Ascending aorta (tissue), 2 donors: ENCODE results near the gene GRIP2. TPM values are rescaled to one million over a fixed set of nuclear protein-coding genes. Genes with fewer than 3 reads are reported as not detected.

Experiments
- DNase-seq, 2 donors: peaks; one replicate each; pipeline ENCODE4 v3.0.0-alpha.2; 2019; ENCODE audit warnings: low spot score in 2 of 2
- H3K27ac ChIP-seq, 2 donors: fragments of 200-600 bp; sonication (generic); one replicate each; pipeline ENCODE4 v1.5.1; 2016 to 2017; ENCODE audit warnings: mild to moderate bottlenecking in 1 of 2
- H3K27me3 ChIP-seq: fragments of 200-600 bp; sonication (generic); one replicate; pipeline ENCODE4 v1.5.1; 2017
- H3K36me3 ChIP-seq, 2 donors: fragments of 200-600 bp; sonication (generic); one replicate each; pipeline ENCODE4 v1.5.1; 2016
- H3K4me1 ChIP-seq, 2 donors: fragments of 200-600 bp; sonication (generic); one replicate each; pipeline ENCODE4 v1.5.1; 2016 to 2017; ENCODE audit warnings: mild to moderate bottlenecking in 1 of 2
- H3K4me3 ChIP-seq, 2 donors: fragments of 200-600 bp; sonication (generic); one replicate each; pipeline ENCODE4 v1.5.1; 2016 to 2017; ENCODE audit warnings: mild to moderate bottlenecking in 1 of 2
- H3K9me3 ChIP-seq, 2 donors: fragments of 200-600 bp; sonication (generic); one replicate each; pipeline ENCODE4 v1.5.1; 2016
- intact Hi-C: fragments of 100-400 bp; cut with DNase I; formaldehyde crosslinking; loops from one replicate; pipeline ENCODE4 v1.15.1; 2023
- total RNA-seq: library from RNA; depleted of rRNA; stranded (reverse); fragments of >200 nt; gene quantifications from one replicate; pipeline ENCODE4 v1.1.0, GENCODE V29; 2016
- TF ChIP-seq, protein P1 (sequence below), 3 experiments: fragments of 200-600 bp in 2 of 3; fragments of 450-650 bp in 1 of 3; sonication (generic) in 2 of 3; IDR thresholded peaks; one replicate each; pipeline ENCODE4 v1.5.1; 2016 to 2019; ENCODE audit warnings: antibody characterized with exemption in 3 of 3, mild to moderate bottlenecking in 1 of 3, moderate library complexity in 1 of 3

Gene GRIP2
- total RNA-seq, 1 donor from 2014 or later: 0.21 TPM

DNA sequence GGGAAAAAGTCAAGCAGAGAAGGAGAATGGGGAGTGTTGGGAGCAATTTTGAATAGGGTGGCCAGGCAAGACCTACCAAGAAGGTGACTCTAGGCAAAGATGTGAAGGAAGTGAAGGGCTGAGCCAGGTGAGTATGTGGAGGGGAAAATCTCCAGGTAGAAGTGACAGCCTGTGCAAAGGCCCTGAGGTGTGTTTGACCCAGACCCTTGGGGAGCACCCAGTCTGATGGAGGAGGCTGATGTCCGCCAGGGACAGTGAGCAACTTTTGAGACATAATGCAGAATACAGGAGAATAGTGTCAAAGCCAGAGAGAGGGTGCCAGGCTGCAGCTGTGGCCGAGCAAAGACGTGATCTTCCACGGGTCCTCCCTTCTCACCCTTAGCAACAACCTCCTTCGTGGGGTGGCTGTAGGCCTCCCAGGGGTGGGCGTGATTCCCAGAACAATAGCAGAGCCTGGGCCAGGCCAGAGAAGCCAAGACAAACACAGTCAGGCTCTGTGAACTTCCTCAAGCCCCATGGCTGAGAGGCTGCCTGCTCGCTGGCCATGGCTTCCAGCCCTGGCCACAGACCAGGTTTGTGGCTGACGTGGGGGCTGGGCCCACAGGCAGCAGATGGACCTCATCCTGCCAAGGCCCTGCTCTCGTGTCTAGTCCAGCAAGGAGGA, 79.7 kb downstream of the GRIP2 start:
- intact Hi-C loops: loop anchor here (2.0 to 10.0 kb wide), 2 partner anchors 58 to 194 kb away; partner anchors contain the start of genes CCDC174 and SLC6A6
- TF ChIP-seq, protein P1, sequence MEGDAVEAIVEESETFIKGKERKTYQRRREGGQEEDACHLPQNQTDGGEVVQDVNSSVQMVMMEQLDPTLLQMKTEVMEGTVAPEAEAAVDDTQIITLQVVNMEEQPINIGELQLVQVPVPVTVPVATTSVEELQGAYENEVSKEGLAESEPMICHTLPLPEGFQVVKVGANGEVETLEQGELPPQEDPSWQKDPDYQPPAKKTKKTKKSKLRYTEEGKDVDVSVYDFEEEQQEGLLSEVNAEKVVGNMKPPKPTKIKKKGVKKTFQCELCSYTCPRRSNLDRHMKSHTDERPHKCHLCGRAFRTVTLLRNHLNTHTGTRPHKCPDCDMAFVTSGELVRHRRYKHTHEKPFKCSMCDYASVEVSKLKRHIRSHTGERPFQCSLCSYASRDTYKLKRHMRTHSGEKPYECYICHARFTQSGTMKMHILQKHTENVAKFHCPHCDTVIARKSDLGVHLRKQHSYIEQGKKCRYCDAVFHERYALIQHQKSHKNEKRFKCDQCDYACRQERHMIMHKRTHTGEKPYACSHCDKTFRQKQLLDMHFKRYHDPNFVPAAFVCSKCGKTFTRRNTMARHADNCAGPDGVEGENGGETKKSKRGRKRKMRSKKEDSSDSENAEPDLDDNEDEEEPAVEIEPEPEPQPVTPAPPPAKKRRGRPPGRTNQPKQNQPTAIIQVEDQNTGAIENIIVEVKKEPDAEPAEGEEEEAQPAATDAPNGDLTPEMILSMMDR (IDR thresholded peaks at IDR 0.05): no peak
- Histone ChIP-seq H3K4me1 (peaks cover 7 to 18% of the 10 kb centered on the region in 2 donors), H3K9me3 (no peaks in the 10 kb centered on the region), H3K27me3 (no peaks in the 10 kb centered on the region), H3K27ac (peak overlapping the region; percentile 45 to 64), H3K36me3 (peaks cover 9 to 26% of the 10 kb centered on the region in 2 donors), H3K4me3 (no peak overlapping the region)
- DNase-seq: peak; percentile 41 to 84

DNA sequence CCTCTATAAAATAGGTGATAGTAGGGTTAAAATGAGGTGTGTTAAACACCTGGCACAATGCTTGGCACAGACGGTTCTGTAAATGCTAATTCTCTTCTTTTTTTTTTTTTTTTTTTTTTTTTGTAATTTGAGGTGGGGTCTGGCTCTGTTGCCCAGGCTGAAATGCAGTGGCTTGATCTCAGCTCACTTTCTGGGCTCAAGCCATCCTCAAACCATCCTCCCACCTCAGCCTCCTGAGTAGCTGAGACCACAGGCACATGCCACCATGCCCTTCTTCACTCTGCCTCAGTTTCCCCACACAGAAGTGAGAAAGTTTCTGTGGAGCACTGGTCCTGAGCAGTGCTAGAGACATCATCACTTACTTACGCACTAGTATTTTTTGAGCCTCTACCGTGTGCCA, 80.4 kb downstream of the GRIP2 start:
- TF ChIP-seq, protein P1 (IDR thresholded peaks at IDR 0.05): no peak
- no peak for DNase-seq
- H3K4me3 ChIP-seq: no peak overlapping the region
- no peaks in the 10 kb centered on the region for H3K9me3 ChIP-seq
- peak overlapping the region in 1 of 2 donors; percentile 64 for H3K27ac ChIP-seq
- peaks cover 7 to 18% of the 10 kb centered on the region in 2 donors for H3K4me1 ChIP-seq
- intact Hi-C loops: loop anchor here (2.0 to 10.0 kb wide), 3 partner anchors 57 to 567 kb away; partner anchors contain the start of genes CCDC174 and SLC6A6
- no peaks in the 10 kb centered on the region for H3K27me3 ChIP-seq
- peaks cover 9 to 19% of the 10 kb centered on the region in 2 donors for H3K36me3 ChIP-seq

- Histone ChIP-seq H3K4me3 (no peak overlapping the region), H3K36me3 (peaks cover 9 to 19% of the 10 kb centered on the region in 2 donors), H3K27me3 (no peaks in the 10 kb centered on the region), H3K27ac (no peak overlapping the region), H3K4me1 (peaks cover 7 to 20% of the 10 kb centered on the region in 2 donors), H3K9me3 (no peaks in the 10 kb centered on the region)
- DNase-seq: no peak
- TF ChIP-seq, protein P1 (IDR thresholded peaks at IDR 0.05): no peak
- intact Hi-C loops: loop anchor here (5.0 kb wide), 1 partner anchor 567 kb away; no protein-coding TSS in a partner anchor
Observed at GRCh38 chr3:14459384-14459783, 80.8 kb downstream of the GRIP2 start.

DNA sequence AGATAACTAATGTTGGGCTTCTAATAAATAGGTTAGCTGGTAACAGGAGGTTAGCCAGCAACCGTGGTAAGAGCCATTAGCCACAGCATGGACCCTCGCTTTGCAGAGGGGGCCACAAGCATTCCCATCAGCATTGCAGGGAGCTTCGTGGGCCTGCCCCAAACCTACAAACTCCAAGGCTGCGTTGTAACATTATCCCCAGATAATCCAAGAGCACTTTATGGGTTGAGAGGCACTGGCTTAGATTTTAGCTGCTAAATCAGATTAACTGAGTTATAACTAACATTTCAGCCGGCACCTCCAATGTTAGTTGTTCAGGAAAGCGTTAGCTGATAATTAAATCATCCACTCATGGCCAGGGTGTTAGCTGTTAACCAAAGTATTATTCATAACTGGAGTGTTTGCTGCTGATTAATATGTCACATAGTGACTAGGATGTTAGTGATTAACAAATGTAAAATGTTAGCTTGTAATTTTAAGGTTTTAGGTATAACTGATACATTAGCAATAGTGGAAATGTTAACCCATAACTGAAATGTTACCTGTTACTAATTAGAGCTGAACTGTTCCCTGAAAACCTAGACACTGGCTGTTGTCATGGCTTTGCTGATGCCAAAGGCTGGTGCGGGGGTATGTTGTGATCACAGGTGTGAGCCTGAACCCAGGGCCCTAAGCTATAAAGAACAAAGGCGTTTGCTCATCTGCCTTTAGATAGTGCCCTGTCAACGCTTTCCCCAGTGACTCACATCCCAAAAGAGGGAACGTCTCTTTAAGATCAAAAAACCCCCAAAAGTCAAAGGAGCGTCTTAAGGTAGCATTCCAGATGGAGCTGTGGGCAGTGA, 81.5 kb downstream of the GRIP2 start:
- H3K36me3 ChIP-seq: peaks cover 5 to 13% of the 10 kb centered on the region in 2 donors
- no peaks in the 10 kb centered on the region for H3K27me3 ChIP-seq
- no peak overlapping the region for H3K27ac ChIP-seq
- intact Hi-C loops: loop anchor here (5.0 kb wide), 1 partner anchor 566 kb away; no protein-coding TSS in a partner anchor
- H3K4me3 ChIP-seq: no peak overlapping the region
- no peak for DNase-seq
- peaks cover 12 to 28% of the 10 kb centered on the region in 2 donors for H3K4me1 ChIP-seq
- H3K9me3 ChIP-seq: no peaks in the 10 kb centered on the region
- TF ChIP-seq, protein P1 (IDR thresholded peaks at IDR 0.05): no peak

GRCh38 chr3:14457999-14458398, 82.1 kb downstream of the GRIP2 start:
- Histone ChIP-seq H3K27ac (no peak overlapping the region), H3K4me3 (no peak overlapping the region), H3K36me3 (peaks cover 0 to 7% of the 10 kb centered on the region in 2 donors), H3K27me3 (no peaks in the 10 kb centered on the region), H3K9me3 (no peaks in the 10 kb centered on the region), H3K4me1 (peaks cover 12 to 31% of the 10 kb centered on the region in 2 donors)
- TF ChIP-seq, protein P1 (IDR thresholded peaks at IDR 0.05): no peak
- no peak for DNase-seq
- intact Hi-C loops: loop anchor here (5.0 kb wide), 1 partner anchor 566 kb away; no protein-coding TSS in a partner anchor
